Testis (tissue), 2 donors: ENCODE data around the gene STARD13.

Experiments used
- CTCF ChIP-seq, 3 experiments: fragments of 450-650 bp in 2 of 3; fragments of 200-600 bp in 1 of 3; sonication (generic) in 1 of 3; IDR thresholded peaks; one replicate each; pipeline ENCODE4 v1.5.1; 2016 to 2019; ENCODE audit warnings: antibody characterized with exemption in 3 of 3, mild to moderate bottlenecking in 2 of 3, moderate library complexity in 1 of 3
- POLR2A ChIP-seq: fragments of 450-650 bp; IDR thresholded peaks from one replicate; pipeline ENCODE4 v1.6.1; 2017; ENCODE audit warnings: antibody characterized with exemption, mild to moderate bottlenecking, moderate library complexity

- TF ChIP-seq CTCF (IDR thresholded peaks at IDR 0.05), result no peak
- TF ChIP-seq POLR2A, result no peak
Measured at GRCh38 chr13:33199289-33199850, 86.2 kb downstream of the STARD13 start.
